Activated T-cell treated with anti-CD3 and anti-CD28 coated beads for 1 hour (primary cell): Measurements from ENCODE around the gene KLF5.
"Not testable (repeated sequence)": the region's sequence is repeated elsewhere in the genome, so short reads cannot be mapped to it uniquely, and the experiment has no call there.

Experiments used
- DNase-seq: peaks from one replicate; pipeline ENCODE4 v3.0.0-alpha.2; 2020; ENCODE audit warnings: low read depth

The KLF5 gene

DNA sequence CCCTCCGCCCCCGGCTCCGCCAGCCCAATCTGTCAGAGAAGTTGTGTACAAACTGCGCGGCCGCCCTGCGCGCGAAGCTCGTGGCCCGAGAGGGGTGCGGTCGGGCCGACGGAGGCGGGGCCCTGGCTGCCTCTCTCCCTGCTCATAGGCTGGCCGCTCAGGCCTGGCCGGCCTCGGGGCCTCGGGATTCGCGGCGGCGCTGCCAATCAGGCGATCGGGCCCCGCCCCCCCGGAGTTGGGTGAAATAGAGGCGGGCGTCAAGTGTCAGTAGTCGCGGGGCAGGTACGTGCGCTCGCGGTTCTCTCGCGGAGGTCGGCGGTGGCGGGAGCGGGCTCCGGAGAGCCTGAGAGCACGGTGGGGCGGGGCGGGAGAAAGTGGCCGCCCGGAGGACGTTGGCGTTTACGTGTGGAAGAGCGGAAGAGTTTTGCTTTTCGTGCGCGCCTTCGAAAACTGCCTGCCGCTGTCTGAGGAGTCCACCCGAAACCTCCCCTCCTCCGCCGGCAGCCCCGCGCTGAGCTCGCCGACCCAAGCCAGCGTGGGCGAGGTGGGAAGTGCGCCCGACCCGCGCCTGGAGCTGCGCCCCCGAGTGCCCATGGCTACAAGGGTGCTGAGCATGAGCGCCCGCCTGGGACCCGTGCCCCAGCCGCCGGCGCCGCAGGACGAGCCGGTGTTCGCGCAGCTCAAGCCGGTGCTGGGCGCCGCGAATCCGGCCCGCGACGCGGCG lies at the start of gene KLF5:
KLF5 (plus strand) TSS at position 270 of the 724 bp plus-strand sequence; CDS start at position 593, 323 bp downstream.
- DNase-seq, result peak; percentile 96

DNA sequence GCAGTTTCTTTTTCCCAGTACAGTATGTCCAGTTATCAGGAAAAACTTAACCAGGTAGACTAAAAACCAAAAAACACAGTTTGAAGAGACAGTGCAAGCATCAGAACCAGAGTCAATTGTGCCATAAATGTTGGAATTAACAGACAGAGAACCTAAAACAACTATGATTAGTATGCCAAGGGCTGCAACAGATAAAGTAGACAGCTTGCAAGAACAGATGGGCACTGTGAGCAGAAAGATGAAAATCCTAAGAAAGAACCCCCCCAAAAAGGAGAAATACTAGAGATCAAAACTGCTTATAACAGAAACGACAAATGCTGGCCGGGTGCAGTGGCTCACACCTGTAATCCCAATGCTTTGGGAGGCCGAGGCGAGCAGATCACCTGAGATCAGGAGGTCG lies 47.1 kb upstream of the KLF5 start:
- DNase-seq, result no peak

DNA sequence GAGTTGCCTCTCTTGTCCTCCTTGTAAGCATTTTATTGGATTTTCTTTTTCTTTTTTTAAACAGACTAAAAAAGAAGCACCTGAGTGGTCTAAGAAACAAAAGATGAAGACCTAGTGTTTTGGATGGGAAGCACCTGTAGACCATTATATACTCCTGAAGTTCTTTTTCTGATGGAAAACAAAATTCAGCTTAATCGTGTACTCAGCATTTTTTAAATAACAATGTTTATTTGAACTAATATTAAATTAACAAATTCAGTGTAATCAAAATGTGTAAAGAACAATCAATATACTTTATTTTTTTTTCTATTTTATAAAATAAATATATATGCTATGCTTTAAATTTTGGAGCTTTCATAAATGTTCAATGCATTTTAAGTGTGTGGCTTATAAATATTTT lies 43.0 kb upstream of the KLF5 start:
- no peak for DNase-seq

DNA sequence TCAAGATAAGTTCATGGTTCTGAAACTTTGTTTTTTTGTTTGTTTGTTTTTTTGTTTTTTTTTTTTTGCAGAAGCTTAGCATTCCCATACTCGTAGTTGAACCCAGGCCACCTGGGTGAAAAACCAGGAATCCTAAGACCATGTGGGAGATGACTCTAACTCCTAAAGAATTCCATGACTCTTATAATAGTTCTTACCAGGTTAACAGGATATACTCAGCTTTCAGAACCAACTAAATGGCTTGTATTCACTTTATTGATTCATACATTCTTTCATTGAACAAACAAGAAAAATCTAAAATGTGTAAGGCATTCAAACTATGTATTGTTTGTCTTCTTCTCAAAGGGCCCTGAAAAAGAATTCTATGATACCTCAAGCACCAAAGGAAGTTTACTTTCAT lies 40.5 kb upstream of the KLF5 start:
- DNase-seq, result no peak

DNA sequence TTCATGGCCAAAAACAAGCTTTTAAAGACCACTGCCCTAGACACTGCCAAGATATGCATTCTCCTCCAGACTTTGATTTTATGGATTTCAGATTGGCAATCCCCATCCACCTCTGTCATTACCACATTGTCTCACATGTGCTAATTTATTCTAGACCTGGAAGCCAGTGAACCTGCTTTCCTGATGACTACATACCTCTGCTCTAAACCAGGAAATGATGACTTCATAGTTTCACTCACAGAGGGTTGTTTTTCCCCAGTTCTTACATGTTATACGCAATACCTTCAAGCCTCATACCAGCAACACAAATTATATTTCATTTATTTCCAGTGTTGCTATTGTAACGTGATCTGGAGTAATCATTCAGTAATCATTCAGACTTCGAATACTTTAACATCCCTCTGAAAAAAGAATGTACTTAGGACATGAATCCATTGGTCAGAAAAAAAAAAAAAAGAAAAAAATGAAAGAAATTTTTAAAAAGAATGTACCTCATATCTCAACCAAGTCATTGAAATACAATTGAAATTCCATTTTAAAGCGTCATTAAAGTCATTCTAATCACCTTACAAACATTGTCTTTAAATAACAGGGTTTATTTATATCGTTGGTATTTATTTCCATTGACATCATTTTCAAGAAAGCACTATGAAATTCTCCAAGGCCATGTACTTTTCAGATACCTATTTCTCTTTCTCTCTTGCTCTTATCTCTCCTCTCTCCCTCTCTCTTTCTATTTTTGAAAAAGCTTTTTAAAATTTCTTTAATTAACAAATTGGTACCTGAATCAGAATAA lies 33.4 kb upstream of the KLF5 start:
- DNase-seq, result no peak

DNA sequence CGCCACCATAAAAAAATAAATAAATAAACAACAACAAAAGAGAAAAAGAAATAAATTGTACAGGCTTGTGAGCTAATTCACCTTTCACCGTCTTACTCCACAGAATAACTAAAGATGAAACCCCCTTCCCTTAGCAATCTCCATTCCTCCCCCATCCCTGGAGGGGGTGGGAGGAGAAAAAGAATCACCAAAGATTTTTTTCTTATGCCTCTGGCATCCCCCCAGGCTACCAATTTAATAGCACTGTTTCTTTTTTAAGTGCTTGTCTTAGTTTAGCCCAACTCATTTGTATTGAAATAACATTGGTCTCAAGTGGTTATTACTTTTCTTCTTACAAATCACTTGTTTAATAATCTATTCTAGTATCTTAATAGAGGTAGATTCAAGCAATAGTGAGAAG lies 23.9 kb upstream of the KLF5 start:
- no peak for DNase-seq

DNA sequence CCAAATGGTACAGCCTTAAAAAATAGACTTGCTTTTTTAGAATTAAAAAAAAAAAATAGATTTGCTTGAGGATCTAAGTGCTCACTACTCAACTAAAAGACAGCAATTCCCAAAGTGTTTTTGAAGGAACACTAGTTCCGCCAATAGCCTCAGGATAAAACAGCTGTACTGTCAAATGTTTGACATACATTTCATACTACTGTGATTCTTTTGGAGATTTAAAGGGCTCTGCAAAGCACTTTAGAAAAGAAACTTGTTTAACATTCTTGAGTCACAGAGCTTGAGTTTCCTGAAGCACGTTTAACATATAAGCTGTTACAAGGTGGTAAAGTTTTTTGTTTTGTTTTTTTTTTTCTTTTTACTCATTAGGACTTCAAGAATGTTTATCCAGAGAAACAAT lies 23.1 kb upstream of the KLF5 start:
- no peak for DNase-seq

DNA sequence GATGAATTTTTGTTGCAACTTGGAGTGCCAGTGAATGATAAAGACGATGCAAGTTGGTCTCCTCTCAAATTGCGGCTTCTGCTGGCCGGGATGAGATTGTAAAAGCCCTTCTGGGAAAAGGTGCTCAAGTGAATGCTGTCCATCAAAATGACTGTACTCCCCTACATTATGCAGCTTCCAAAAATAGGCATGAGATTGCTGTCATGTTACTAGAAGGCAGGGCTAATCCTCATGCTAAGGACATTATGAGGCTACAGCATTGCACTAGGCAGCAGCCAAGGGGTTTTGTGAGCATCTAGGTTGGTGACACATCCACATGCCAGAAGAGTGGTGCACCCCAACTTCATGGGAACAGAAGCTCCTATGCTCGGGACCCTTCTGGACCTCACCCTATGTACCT lies 22.2 kb upstream of the KLF5 start:
- DNase-seq, result no peak

DNA sequence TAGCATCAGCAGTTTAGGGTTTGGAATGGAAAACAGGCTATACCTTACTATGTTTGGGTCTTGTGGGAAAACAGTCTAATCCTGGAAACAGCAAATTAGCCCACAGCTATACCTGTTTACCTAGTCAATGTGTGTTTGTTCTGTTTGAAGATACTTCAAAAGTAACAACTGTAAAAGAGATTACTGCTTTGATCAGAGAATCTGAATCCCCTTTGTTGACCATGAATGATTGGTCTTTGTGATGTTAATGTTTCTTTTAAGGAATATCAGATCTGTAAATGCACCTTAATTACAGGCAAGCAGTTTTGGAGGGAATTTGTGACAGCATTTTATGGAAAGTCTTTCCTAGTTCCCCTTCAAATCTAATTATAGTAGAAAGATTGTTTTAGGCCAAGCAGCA lies 20.7 kb upstream of the KLF5 start:
- DNase-seq, result no peak

DNA sequence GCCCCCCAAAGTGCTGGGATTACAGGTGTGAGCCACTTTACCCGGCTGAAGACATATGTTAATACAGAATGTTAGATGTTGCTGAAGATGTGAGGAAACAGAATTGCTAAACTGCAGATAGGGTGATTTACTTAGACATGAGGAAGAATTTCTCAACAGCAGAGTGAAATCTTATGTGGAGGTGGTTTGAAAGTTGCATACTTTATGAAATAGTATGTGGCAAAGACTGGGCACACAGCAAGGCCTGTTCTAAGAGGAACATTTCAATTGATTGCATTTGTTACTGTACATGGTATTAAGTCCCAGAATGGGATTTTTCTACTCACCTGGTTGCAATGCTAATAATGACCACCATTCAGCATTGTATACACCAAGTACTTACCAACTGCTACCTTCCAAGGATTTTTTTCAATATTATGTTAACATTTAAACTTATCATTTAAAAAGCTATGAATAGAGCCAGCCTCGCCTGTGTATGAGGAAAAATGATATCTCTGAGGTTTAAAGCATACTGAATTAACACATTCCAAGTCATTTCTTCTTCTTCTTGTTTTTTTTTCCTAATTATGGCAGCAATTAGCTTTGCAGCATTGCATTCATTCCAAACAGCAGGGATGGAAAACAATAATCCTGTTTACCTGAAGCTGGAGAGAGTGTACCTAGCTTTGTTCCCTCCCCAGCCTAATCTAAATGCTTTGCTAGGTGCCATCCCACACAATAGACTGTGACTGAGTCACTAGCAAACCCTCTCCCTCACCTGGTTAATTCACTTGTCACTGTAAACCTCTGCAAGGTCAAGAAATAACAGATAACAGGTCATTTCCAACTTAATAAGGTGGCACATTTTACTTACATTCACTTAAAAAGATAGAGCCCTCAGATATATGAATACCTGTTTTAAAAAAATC lies 19.4 kb upstream of the KLF5 start:
- DNase-seq, result no peak

DNA sequence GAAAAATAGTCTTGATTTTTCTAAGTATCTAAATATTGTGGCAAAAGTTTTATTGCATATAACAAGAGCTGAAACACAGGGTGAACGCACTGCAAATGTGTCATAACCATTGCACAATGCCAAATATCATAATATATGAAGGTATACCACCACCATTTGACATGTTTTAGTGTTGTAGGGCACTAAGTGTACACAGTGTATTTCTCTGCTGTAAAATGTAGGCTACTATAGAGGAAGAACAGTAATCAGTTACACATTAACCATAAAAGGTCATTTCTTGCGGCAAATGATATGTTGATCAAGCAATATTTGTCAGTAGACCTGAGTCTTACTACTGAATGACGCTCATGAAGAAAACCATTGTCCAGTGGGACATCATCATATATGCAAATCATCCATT lies 18.3 kb upstream of the KLF5 start:
- no peak for DNase-seq

DNA sequence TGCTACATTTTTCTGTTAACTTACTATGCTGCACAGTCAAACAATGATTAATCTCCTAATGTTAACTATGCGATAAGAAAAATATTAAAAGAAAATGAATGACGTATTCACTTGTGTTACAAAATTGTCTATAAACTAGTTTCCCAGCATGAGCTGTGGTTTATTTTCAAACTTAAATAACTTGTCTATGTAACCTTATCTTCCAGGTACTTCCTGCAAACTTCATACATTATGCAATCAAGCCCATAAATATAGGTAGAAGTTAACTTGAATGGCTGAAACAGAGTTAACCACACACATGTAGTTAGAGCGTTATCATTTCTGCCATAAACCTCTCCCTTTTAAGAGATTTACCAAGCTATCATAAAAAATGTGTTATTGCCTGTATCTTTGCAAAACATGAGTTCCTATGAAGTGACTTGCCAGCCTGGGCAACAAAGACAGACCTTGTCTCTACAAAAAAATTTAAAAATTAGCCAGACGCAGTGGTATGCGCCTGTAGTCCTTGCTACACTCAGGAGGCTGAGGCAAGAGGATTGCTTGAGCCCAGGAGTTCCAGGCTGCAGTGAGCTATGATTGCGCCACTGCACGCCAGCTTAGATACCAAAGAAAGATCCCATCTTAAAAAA lies 17.7 kb upstream of the KLF5 start:
- DNase-seq, result no peak

DNA sequence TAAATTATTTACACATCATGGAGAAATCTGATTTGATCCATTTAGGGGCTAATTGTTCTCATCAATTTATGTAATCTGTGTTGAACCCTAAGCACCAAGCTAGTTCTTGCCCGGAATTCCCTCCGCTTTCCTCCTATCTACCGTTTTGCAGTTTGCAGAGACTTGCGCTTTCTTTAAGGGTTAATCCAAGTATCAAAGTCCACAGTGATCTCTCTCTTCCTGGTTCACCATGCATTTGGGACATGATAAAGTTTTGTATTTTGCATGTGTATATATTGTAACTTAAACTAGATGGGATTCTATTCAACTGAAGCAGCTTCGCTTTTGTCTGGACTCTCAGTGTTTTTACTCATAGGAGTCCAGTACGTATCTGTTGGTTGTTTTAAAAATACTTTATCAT lies 13.8 kb upstream of the KLF5 start:
- no peak for DNase-seq

DNA sequence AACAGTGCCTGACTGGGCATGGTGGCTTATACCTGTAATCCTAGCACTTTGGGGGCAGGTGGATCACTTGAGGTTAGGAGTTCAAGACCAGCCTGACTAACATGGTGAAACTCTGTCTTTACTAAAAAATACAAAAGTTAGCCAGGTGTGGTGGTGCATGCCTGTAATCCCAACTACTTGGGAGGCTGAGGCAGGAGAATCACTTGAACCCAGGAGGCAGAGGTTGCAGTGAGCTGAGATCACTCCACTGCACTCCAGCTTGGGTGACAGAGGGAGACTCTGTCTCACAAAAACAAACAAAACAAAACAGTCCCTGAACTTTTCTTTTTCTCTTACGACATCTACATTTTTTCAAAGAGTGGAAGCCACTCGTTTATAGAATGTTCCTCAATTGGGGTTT lies 10.2 kb upstream of the KLF5 start:
- DNase-seq, result not testable (repeated sequence)

DNA sequence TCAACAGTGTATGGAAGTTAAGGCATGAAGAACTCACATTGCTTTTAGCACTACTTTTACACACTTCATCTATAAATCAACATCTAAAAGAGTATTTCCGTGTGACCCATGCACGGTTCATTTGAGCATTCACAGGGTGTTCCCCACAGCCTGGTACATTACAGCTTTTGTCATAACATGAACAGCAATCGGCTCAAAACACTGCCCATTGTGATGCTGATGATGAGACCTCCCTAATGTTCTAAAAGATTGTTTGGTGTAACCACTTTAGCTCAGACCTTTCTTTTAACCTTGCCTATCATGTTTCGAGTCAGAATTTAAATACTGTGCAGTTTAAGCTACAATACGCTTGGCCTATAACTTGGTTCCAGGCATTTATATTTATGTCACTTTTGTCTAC lies 4.1 kb upstream of the KLF5 start:
- no peak for DNase-seq

DNA sequence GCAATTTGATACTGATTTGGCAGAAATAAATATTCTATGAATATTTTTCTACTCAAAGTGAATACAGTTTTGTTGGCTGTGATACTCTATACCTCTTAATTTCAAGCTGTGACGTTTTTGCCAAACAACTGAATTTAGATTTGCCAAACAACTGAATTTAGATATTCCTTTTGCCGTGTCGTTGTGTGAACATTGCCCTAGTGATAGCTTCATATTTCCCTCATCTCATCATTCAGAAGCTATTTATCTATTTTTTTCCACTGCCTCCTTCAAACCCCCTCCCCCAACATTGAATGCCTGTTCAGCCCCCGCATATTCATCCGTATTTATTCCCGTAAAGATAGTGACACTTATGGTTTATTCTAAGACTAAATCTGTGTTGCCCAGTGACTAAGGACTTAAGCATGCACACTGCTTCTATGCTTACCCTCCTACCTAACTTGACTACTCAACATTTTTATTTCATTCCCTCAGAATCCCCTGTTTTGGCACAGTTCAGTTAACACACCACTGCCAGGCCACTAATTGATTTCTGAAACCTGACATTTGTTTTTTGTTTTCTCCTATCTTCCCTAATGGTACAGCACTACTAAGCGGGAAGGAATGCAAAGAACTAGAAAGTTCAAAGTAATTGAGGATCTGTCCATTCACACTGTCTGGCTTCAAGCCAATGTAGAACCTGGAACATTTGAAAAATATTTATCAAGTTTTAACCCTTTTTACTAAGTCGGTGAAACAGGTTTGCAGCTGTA lies 2.8 kb upstream of the KLF5 start:
- DNase-seq, result no peak

DNA sequence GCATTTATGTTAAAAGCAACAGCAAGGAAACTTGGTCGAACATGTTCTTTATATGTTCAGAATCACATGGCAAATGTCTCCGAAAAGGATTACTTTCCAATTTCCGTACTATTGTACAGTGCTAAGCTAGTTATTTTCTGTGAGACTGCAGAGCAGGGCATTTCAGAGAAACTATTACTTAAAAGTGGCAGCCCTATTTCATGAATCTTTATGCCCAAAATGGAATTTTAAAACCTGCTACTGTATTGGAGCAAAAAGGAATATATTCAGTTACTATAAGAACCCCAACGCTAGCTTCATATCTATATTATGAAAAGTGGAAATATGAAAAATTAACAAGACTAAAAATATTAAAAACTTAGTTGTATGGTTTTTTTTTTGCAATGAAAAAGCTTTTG lies 2.2 kb upstream of the KLF5 start:
- DNase-seq, result no peak

DNA sequence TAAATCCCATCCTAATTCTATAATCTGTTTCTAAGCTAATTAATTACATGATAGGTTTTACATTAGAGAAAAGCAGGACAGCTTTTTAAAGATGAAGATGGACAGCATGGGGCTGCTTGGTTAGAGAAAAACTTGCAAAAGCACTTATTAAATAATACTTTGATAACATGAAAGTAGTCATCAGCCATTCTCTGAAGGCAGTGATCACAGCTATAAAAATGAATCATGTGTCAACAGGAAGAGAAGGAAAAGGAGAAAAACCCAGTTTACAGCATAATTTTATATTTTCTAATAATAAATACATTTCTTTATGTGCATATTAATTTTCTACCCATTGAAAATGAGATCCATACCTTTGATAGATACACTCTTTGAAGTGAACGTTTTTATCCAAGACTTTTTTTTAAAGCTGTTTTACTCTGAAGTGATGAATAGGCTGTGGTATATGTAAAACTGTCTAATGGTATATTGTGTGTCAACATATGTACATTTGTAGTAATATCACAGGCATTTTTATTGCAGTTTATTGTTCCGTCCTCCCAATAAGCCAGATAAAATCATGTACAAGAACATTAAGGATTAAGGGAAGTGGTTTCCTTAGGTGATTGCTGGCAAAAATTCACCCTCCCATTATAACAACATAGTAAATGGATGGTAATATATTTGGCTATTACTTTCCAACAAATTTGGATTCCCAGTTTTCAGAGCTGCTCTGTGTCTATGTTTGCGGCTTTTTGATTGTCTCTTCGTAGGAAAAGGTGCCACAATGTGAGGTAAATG lies 1.3 kb upstream of the KLF5 start:
- DNase-seq, result no peak

DNA sequence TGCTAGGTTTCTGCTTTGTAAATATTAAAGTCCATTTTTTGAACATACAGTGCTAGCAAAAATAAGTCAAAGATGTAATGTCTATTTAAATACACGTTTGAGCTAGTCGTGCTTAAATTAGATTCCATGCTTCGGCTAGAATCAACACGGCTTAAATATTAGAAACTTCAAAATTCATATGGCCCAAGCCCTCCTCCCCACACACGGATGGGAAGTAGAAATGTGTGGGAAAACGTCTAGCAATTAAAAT lies 816 bp upstream of the KLF5 start:
- no peak for DNase-seq

DNA sequence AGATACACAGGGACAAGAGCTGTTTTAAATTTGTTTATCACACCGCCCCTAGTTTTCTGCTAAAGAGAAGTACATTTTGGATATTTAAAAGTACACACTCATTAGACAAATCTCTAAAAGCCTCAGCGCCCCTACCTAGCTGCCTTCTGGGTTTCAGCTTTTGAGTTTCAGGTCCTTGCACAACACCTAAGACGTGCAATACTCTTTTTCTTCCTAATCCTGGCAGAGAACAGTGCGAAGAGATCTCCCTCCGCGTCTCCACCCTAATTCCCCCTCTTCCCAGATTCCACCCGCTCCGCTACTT lies 421 bp upstream of the KLF5 start:
- no peak for DNase-seq
